HG03460 (cell line): ENCODE measurements around the gene SFXN5.
"Not testable (repeated sequence)": the region's sequence is repeated elsewhere in the genome, so short reads cannot be mapped to it uniquely, and the experiment has no call there.

Source experiments
- ATAC-seq: cut with Tn5 transposase; IDR thresholded peaks from one replicate; pipeline ENCODE4 v1.9.1; 2021; ENCODE audit not compliant: unreplicated experiment

SFXN5 gene

DNA sequence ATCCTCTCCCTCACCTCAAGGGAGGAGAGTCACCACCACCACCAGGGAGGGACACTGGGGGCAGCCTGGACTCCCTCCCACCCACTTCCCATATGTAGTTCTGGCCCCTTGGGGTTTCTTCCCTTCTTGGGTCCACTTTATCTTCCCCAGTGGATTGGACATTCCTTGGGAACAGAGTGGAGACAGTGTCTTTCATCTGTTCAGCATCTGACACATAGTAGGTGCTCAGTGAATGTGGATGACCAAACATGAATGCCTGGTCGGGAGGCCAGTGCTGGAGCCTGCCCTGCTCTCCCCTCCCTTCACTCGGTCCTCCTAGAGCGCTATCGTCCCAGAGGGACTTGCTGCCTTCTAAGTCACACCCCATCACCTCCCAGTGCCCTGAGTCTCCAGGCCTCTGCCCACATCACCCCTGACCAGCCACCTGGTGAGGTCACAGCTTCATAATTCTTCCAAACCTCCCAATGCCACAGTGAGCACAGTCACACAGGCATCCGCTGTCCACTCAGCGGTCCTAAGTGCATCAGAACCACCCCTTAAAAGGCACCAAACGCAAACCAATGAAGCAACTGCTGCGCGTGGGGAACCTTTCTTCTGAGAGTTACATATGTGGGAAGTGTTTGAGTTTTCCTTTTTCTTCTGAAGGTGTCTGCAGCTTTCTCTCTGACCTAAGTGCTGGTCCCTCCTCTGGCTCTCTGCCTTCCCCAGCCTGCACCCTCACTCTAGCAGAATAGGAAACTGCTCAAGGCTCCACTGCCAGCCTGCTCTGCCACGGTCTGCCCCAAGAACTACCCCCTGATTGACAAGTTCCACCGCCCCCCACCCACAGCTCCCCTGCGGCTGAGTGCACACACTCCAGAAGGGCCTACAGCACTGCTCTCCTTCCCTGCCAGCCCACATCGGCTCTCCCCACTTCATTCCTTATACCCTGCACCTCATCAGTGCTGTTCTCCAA, 7.2 kb upstream of the SFXN5 start:
- no peak for ATAC-seq

DNA sequence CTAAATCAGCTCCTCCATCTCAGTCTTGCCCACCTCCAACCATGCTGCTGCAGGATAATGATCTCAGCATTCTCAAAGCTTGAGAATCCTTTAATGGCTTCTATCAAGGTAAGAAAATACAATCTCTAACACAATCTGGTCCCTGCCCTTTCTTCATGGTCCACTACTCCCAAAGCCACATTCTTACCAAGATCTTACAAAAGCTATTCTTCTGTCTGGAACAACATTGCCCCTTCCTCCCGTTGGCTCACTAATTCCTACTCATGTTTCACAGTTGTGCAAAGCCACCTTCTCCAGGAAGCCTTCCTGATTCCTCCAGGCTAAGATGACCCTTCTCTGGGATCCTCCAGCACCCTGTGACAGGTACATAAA, 5.9 kb upstream of the SFXN5 start:
- ATAC-seq: no peak

GRCh38 chr2:73076701-73077423, 5.3 kb upstream of the SFXN5 start:
- ATAC-seq: no peak

GRCh38 chr2:73075477-73076373, 4.2 kb upstream of the SFXN5 start:
- no peak for ATAC-seq

DNA sequence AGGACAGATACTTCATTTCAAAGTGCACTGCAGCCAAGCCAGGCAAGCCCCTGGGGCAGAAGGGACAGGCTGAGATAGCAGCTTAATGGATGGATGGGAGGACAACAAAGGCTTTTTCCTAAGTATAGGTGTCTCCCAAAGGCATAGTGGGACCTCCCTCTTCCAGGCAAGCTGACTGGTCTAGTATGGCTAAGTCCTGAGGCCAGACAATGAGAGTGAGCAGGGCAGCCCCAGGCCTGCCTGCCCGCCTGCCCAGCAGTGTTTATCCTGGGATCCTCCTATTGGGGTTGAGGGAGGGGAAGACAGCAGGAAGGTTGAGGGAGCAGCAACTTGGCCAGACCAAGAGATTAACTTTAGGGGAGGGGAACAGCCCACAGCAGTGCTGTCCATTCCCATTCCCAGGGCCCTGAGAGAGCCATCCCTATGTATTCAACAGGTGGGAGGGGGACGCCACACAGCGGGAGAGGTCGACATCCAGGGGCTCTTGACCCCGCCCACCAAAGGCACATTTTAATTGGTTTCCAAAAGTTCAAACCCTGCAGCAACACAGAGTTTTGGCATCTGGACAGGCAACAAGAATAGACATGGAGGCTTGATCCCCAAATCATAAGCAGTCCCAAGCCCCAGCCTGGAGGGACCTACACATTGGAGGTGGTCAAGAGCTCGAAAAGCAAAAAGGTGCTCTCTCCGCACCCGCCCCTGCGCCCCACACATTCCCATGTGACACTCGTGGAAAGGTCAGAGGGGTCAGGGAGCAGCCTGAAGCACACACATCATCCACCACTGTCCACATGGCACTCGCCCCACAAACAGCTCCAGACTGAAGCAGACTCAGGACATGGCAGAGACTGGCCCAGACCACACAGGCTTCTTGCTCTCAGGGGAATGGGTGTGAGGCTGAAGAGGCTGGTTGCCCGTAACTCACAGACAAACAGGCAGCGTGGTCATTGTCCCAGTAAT, 2.9 kb upstream of the SFXN5 start:
- ATAC-seq: no peak

DNA sequence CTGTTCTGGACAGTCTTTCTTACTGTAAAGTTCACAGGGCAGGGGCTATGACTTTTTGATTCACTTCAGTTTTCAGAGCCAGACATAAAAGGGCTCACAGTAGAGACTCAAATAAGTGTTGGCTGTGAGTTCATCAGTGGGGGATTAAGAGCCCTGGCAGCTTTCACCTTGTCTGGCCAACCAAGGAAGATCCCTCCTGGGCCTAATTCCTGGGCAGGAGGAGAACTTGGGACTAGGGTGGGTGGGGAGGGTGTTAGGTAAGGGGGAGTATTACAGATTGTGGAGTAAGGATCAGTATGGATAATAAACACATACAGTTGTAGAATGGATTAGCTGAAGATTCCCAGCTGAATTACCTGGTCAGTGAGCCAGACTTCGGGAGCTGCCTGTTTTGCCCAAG, 904 bp upstream of the SFXN5 start:
- no peak for ATAC-seq

DNA sequence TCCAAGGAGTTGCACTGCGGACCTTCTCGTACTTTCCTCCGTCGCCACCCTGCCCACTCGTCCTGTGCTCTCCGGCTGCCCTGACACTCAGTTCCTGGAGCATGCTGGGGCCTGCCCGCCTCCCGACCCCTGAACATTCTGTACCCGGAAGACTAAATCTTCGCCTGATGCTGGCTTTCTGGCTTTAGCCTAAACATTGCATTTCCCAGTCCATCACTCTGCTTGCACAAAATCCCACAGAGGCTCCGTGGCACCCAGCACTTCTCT, 550 bp upstream of the SFXN5 start:
- ATAC-seq: peak; percentile 7

- ATAC-seq: peak; percentile 15
These were observed 711 bp downstream of the SFXN5 start for GRCh38 chr2:73070643-73071359.

DNA sequence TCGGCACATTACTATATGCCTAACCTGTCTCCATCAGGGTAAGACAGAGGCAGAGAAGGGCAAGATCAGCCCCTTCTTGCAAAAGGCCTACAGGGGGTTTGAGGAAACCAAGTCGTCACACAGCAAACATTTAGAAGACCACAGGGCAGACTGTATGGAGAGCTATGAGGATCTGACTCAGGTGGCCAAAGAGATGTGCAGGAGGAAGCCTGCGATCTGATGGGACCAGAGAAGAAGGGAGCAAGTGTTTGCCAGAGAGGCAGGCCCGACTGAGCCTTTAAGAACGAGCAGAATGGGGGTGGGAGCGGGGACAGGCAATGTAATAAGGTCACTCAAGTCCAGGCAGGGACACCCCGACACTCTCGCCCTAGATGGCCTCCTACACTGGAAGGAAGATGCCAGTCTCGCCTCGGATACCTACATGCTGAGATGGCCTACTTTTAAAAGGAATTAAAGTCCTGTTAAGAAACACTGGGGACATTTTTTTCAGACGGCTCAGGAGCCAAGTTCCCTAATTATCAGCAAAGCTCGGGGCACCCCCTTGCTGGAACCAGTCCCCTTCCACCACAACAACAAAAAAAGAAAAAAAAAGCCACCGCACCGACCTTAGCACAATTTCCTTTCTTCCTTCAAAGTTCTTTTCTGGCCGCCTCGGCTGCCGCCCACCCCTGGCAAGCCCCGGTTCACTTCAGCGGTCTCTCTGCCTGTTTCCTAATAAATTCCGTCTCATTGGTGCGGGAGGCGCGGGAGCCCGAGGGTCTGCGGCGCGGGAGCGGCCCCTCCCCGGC, 1.5 kb downstream of the SFXN5 start:
- no peak for ATAC-seq

- no peak for ATAC-seq
These were observed 2.3 kb downstream of the SFXN5 start for GRCh38 chr2:73069041-73069854.

GRCh38 chr2:73068147-73068546, 3.4 kb downstream of the SFXN5 start:
- ATAC-seq: no peak

DNA sequence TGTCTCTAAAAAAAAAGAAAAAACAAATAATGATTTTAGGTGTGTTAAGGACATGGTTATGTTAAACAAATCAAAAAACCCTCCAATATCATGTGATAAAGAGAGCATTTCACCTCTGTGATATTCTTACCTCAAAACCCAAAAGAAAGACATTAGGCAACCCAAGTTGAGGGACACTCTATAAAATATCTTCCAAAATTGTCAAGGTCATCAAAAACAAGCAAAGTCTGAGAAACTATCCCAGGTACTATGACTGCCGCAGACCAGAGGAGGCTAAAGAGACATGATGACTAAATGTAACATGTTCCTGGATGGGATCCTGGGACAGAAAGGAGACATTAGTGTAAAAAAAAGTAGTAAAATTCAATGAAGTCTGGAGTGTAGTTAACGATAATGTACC, 4.5 kb downstream of the SFXN5 start:
- no peak for ATAC-seq

DNA sequence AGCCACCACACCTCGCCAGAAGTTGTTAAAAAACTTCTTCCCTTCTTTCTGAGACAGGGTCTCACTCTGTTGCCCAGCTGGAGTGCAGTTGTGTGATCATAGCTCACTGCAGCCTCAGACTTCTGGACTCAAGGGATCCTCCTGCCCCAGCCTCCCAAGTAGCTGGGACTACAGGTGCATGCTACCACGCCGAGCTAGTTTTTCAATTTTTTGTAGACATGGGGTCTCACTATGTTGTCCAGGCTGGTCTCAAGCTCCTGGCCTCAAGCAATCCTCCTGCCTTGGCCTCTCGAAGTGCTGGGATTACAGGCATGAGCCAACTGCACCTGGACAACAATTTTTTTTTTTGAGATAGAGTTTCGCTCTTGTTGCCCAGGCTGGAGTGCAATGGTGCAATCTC, 6.4 kb downstream of the SFXN5 start:
- ATAC-seq: not testable (repeated sequence)

DNA sequence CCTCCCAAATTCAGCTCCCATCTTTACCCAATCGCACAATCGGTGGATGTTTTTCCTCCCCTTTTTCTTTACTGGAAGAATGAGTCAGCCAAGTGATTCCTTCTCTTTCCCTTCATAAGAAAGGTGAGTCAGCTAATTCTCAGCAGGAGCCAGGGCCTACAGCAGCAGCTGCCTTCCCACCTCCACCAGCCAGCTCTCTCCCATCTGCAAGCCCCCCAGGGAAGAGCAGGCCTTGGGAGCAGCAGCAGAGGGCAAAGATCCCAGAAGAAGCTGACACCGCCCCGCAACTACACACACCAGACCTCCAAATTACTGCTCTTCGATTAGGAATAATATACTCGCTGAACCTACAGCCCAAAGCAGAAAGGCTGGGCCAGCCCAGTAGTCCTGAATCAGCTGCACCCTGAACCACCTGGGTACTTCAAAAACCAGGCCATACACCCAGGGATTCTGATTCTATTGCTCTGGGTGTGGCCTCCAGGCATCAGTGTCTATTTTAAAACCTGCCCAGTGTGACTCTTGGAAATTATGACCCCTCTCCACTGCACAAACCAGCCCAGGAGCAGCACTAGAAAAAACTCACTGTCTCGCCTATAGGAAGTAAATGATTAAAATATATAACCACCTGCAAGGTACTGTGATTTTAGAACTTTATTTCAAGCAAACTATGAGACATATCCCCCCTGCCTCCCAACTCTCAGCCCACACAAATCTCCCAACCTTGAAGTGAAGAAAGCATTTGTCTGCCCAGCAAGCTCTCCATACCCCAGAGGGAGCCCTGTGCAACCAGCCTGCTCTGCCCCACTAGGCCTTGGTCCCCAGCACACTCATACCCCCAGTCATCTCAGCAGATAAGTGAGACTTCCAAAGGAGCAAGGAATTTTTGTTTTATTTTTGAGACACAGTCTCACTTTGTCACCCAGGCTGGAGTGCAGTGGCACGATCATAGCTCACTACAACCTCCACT, 7.3 kb downstream of the SFXN5 start:
- ATAC-seq: no peak

DNA sequence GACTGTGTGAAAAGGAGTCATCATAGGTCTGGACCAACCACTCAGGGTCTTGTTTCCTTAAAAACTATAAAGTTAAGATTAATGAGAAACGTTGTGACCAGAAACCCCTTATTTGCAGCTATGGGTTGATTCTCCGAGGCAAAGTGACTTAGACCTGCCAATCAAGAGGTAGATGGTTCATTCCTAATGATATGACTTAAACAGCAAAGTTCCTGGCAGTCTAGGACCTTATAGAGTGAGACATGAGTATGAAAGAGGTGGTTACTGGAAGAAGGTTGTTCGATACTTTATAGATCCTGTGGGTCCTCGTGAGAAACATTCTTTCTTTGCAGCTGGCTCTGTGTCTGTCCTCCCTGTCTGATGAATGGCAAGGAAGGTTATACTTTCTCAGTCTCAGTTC, 8.0 kb downstream of the SFXN5 start:
- ATAC-seq: no peak

DNA sequence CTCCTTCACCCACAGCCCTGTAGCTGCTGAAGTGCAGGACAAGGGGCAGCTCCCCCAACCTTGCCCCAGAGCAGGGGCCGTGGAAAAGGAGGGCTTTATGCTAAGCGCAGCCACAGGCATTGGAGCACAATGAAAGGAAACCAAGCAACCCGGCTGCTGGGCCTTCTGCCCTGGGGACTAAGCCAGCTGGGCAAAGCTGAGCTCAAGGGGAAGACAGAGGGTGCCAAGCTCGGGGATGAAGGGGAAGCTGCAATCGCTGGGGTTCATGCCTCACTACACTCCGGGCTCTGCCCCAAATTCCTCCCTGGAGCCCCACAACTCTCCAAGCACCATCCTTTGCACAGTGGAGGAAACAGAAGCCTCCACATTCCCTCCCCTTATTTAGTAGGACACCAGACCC, 12.4 kb downstream of the SFXN5 start:
- no peak for ATAC-seq

GRCh38 chr2:73054980-73055379, 16.5 kb downstream of the SFXN5 start:
- no peak for ATAC-seq
